ENCODE results near the gene KIF22. TPM values are rescaled to one million over a fixed set of nuclear protein-coding genes. Genes with fewer than 3 reads are reported as not detected.
A peak's percentile ranks its signal among the peaks of the same experiment; 100 is the strongest.

The KIF22 gene
- polyA plus RNA-seq, 1 of the 3 experiments (the other 2 are of a cell fraction): 64.1 TPM

- H3K4me2 ChIP-seq: peak overlapping the region; percentile 90
- H3K4me3 ChIP-seq (ENCODE audit: low read depth in 2 of 2, low read length in 1 of 2): peak overlapping the region; percentile 60 to 88
- H4K20me1 ChIP-seq (ENCODE audit: insufficient read depth): peaks cover 15% of the 10 kb centered on the region
- H3K27ac ChIP-seq (ENCODE audit: low read depth in 2 of 2, low read length in 1 of 2): peak overlapping the region; percentile 89 to 93
- CTCF ChIA-PET: interaction anchor here (1.3 to 2.3 kb wide), 2 partner anchors 16 to 43 kb away, joined by 3 to 17 read pairs; partner anchors contain the start of gene KIF22
- H3K9me2 ChIP-seq: no peaks in the 10 kb centered on the region
- H3F3A ChIP-seq (replicated peaks; ENCODE audit: insufficient read depth): peaks cover 43% of the 10 kb centered on the region
- H3K27me3 ChIP-seq (ENCODE audit: insufficient read depth): no peaks in the 10 kb centered on the region
- peak overlapping the region; percentile 95 for H3K9ac ChIP-seq
- no peaks in the 10 kb centered on the region for H3K9me3 ChIP-seq
- peak overlapping the region; percentile 56; the same call in 1 of the 2 replicates for H2AFZ ChIP-seq (ENCODE audit: low read depth)
- POLR2A ChIA-PET: interaction anchor here (0.6 to 4.0 kb wide), 7 partner anchors 10 to 216 kb away, joined by 3 to 19 read pairs (median 4); partner anchors contain the start of genes KIF22 and PAGR1
- H3K79me2 ChIP-seq (ENCODE audit: insufficient read depth): peaks cover 34% of the 10 kb centered on the region
- 2% methylated on average over 33 of the region's 103 CpGs for WGBS (ENCODE audit: low lambda C conversion rate)
- peak; percentile 96 for DNase-seq
- peaks cover 22 to 32% of the 10 kb centered on the region in 2 experiments for H3K36me3 ChIP-seq (replicated peaks in 1 of 2; ENCODE audit: control insufficient read depth in 1 of 2, insufficient read depth in 2 of 2, low read length in 1 of 2)
- H3K4me1 ChIP-seq (ENCODE audit: control insufficient read depth in 1 of 2, insufficient read depth in 2 of 2, low read depth in 1 of 2, low read length in 1 of 2): peaks cover 19 to 37% of the 10 kb centered on the region in 2 experiments
- no peak; the same call in 1 of the 2 replicates for TF ChIP-seq MEF2A (IDR thresholded peaks at IDR 0.05; ENCODE audit: borderline replicate concordance, low read depth)
- TF ChIP-seq, protein P1, sequence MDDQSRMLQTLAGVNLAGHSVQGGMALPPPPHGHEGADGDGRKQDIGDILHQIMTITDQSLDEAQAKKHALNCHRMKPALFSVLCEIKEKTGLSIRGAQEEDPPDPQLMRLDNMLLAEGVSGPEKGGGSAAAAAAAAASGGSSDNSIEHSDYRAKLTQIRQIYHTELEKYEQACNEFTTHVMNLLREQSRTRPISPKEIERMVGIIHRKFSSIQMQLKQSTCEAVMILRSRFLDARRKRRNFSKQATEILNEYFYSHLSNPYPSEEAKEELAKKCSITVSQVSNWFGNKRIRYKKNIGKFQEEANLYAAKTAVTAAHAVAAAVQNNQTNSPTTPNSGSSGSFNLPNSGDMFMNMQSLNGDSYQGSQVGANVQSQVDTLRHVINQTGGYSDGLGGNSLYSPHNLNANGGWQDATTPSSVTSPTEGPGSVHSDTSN (IDR thresholded peaks at IDR 0.05): peak; percentile 89
- peak; percentile 56; the same call in 1 of the 2 replicates for TF ChIP-seq TCF12 (IDR thresholded peaks at IDR 0.05)
- TF ChIP-seq FOSL2 (IDR thresholded peaks at IDR 0.05; ENCODE audit: borderline replicate concordance, low read depth): no peak
- no peak for TF ChIP-seq EZH2phosphoT487 (IDR thresholded peaks at IDR 0.05; ENCODE audit: borderline replicate concordance, low read depth)
- TF ChIP-seq GATA2 (CRISPR knock-in tag; IDR thresholded peaks at IDR 0.05): no peak
- TF ChIP-seq NFIC (IDR thresholded peaks at IDR 0.05; ENCODE audit: borderline replicate concordance): no peak; the same call in 1 of the 2 replicates
- peak; percentile 73; the same call in 1 of the 2 replicates for TF ChIP-seq FOXJ3 (CRISPR knock-in tag; IDR thresholded peaks at IDR 0.05)
- TF ChIP-seq, protein P2, sequence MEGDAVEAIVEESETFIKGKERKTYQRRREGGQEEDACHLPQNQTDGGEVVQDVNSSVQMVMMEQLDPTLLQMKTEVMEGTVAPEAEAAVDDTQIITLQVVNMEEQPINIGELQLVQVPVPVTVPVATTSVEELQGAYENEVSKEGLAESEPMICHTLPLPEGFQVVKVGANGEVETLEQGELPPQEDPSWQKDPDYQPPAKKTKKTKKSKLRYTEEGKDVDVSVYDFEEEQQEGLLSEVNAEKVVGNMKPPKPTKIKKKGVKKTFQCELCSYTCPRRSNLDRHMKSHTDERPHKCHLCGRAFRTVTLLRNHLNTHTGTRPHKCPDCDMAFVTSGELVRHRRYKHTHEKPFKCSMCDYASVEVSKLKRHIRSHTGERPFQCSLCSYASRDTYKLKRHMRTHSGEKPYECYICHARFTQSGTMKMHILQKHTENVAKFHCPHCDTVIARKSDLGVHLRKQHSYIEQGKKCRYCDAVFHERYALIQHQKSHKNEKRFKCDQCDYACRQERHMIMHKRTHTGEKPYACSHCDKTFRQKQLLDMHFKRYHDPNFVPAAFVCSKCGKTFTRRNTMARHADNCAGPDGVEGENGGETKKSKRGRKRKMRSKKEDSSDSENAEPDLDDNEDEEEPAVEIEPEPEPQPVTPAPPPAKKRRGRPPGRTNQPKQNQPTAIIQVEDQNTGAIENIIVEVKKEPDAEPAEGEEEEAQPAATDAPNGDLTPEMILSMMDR (IDR thresholded peaks at IDR 0.05): no peak
- TF ChIP-seq NRF1 (IDR thresholded peaks at IDR 0.05; ENCODE audit: low read depth, low read length): peak; percentile 68
- peak; percentile 96; the same call in 1 of the 2 replicates for TF ChIP-seq SIN3A (IDR thresholded peaks at IDR 0.05; ENCODE audit: borderline replicate concordance, low read depth, low read length)
- TF ChIP-seq, protein P3, sequence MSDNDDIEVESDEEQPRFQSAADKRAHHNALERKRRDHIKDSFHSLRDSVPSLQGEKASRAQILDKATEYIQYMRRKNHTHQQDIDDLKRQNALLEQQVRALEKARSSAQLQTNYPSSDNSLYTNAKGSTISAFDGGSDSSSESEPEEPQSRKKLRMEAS (IDR thresholded peaks at IDR 0.05; ENCODE audit: low read depth): peak; percentile 95
- peak; percentile 42; the same call in 1 of the 2 replicates for TF ChIP-seq JUND (IDR thresholded peaks at IDR 0.05)
- no peak for TF ChIP-seq USF2 (IDR thresholded peaks at IDR 0.05; ENCODE audit: borderline replicate concordance, low read depth, low read length)
- TF ChIP-seq RAD21 (IDR thresholded peaks at IDR 0.05; ENCODE audit: low read length): no peak
- TF ChIP-seq SMC3 (IDR thresholded peaks at IDR 0.05; ENCODE audit: low read depth, low read length): no peak
- TF ChIP-seq MXI1 (IDR thresholded peaks at IDR 0.05; ENCODE audit: low read depth, low read length): peak; percentile 73
- TF ChIP-seq ELF1 (IDR thresholded peaks at IDR 0.05): peak; percentile 85
- TF ChIP-seq, protein P4, sequence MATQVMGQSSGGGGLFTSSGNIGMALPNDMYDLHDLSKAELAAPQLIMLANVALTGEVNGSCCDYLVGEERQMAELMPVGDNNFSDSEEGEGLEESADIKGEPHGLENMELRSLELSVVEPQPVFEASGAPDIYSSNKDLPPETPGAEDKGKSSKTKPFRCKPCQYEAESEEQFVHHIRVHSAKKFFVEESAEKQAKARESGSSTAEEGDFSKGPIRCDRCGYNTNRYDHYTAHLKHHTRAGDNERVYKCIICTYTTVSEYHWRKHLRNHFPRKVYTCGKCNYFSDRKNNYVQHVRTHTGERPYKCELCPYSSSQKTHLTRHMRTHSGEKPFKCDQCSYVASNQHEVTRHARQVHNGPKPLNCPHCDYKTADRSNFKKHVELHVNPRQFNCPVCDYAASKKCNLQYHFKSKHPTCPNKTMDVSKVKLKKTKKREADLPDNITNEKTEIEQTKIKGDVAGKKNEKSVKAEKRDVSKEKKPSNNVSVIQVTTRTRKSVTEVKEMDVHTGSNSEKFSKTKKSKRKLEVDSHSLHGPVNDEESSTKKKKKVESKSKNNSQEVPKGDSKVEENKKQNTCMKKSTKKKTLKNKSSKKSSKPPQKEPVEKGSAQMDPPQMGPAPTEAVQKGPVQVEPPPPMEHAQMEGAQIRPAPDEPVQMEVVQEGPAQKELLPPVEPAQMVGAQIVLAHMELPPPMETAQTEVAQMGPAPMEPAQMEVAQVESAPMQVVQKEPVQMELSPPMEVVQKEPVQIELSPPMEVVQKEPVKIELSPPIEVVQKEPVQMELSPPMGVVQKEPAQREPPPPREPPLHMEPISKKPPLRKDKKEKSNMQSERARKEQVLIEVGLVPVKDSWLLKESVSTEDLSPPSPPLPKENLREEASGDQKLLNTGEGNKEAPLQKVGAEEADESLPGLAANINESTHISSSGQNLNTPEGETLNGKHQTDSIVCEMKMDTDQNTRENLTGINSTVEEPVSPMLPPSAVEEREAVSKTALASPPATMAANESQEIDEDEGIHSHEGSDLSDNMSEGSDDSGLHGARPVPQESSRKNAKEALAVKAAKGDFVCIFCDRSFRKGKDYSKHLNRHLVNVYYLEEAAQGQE (IDR thresholded peaks at IDR 0.05; ENCODE audit: low read depth, low read length): peak; percentile 74; the same call in 1 of the 2 replicates
- TF ChIP-seq CHD2 (IDR thresholded peaks at IDR 0.05; ENCODE audit: low read length, partially characterized antibody): peak; percentile 85
- TF ChIP-seq EP300 (IDR thresholded peaks at IDR 0.05; ENCODE audit: borderline replicate concordance in 1 of 2, low read depth in 1 of 2, low read length in 1 of 2): peak in 1 of 2 experiments; percentile 78; a peak in 1 of 4 replicates
- TF ChIP-seq POLR2AphosphoS5 (IDR thresholded peaks at IDR 0.05; ENCODE audit: low read depth, low read length): peak; percentile 87
- TF ChIP-seq TEAD4 (IDR thresholded peaks at IDR 0.05; ENCODE audit: borderline replicate concordance, insufficient read depth): 0 out of 2 replicates have a peak, but pooled peaks have one; percentile 37
- no peak for TF ChIP-seq RFX5 (IDR thresholded peaks at IDR 0.05; ENCODE audit: low read length)
- TF ChIP-seq RXRA (IDR thresholded peaks at IDR 0.05; ENCODE audit: borderline replicate concordance, low read depth): peak; percentile 3; the same call in 1 of the 2 replicates
These were observed 14.9 kb downstream of the KIF22 start for GRCh38 chr16:29805232-29806098.

Data from SK-N-SH (cell line).